Testis (tissue), 2 donors: ENCODE measurements around the gene GASK1A.

Experiments used
- POLR2A ChIP-seq: fragments of 450-650 bp; IDR thresholded peaks from one replicate; pipeline ENCODE4 v1.6.1; 2017; ENCODE audit warnings: antibody characterized with exemption, mild to moderate bottlenecking, moderate library complexity
- TF ChIP-seq, protein P1 (sequence below), 3 experiments: fragments of 450-650 bp in 2 of 3; fragments of 200-600 bp in 1 of 3; sonication (generic) in 1 of 3; IDR thresholded peaks; one replicate each; pipeline ENCODE4 v1.5.1; 2016 to 2019; ENCODE audit warnings: antibody characterized with exemption in 3 of 3, mild to moderate bottlenecking in 2 of 3, moderate library complexity in 1 of 3

DNA sequence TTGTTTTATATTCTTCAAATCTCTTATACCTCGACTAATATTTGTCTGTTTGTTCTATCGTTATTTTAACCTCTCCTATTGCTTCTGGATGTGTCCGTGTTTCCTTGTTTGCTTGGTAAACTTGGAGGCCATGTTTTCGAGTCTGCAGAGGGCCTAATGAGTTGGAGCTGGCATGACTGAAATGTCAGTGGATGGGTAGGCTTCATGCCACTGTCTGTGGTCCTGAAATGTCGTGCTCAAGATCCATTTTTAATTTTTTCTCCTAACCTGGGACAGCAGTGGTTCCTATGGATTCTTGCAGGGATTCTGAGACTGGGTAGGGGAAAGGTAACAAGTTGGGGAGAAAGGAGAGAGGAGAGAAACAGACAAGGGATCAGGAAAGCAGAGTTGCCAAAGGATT, 18.8 kb upstream of the GASK1A start:
- TF ChIP-seq, protein P1, sequence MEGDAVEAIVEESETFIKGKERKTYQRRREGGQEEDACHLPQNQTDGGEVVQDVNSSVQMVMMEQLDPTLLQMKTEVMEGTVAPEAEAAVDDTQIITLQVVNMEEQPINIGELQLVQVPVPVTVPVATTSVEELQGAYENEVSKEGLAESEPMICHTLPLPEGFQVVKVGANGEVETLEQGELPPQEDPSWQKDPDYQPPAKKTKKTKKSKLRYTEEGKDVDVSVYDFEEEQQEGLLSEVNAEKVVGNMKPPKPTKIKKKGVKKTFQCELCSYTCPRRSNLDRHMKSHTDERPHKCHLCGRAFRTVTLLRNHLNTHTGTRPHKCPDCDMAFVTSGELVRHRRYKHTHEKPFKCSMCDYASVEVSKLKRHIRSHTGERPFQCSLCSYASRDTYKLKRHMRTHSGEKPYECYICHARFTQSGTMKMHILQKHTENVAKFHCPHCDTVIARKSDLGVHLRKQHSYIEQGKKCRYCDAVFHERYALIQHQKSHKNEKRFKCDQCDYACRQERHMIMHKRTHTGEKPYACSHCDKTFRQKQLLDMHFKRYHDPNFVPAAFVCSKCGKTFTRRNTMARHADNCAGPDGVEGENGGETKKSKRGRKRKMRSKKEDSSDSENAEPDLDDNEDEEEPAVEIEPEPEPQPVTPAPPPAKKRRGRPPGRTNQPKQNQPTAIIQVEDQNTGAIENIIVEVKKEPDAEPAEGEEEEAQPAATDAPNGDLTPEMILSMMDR (IDR thresholded peaks at IDR 0.05), result no peak
- no peak for TF ChIP-seq POLR2A
